ENCODE measurements around the gene C1QTNF4. TPM values are rescaled to one million over a fixed set of nuclear protein-coding genes. Genes with fewer than 3 reads are reported as not detected.
A peak's percentile ranks its signal among the peaks of the same experiment; 100 is the strongest.

Gene C1QTNF4
- total and polyA plus RNA-seq, 2 of the 13 experiments (the other 11 are each of a cell fraction or from before 2014, with no cell fraction given), result not detected

GRCh38 chr11:47552056-47552565, 42.1 kb downstream of the C1QTNF4 start (continued):
- TF ChIP-seq PCBP2 (optimal IDR thresholded peaks at IDR 0.05; ENCODE audit: low read depth, low read length, poor library complexity, severe bottlenecking), result no peak
- no peak for TF ChIP-seq ISX (CRISPR knock-in tag; conservative IDR thresholded peaks at IDR 0.05)
- TF ChIP-seq ZNF780A (CRISPR knock-in tag; IDR thresholded peaks at IDR 0.05), result 0 out of 2 replicates have a peak, but pooled peaks have one; percentile 12
- no peak for TF ChIP-seq ARHGAP35 (CRISPR knock-in tag; IDR thresholded peaks at IDR 0.05; ENCODE audit: borderline replicate concordance)
- no peak for TF ChIP-seq TARDBP (CRISPR knock-in tag; IDR thresholded peaks at IDR 0.05)
- no peak for TF ChIP-seq ZNF816 (CRISPR knock-in tag; IDR thresholded peaks at IDR 0.05; ENCODE audit: borderline replicate concordance)
- TF ChIP-seq DMAP1 (CRISPR knock-in tag; IDR thresholded peaks at IDR 0.05), result no peak
- TF ChIP-seq KAT2B (IDR thresholded peaks at IDR 0.05; ENCODE audit: borderline replicate concordance, low read depth, low read length), result no peak
- no peak for TF ChIP-seq FOXA1 (IDR thresholded peaks at IDR 0.05)
- no peak for TF ChIP-seq FOXA1 (CRISPR knock-in tag; IDR thresholded peaks at IDR 0.05)
- no peak for TF ChIP-seq RERE (CRISPR knock-in tag; IDR thresholded peaks at IDR 0.05; ENCODE audit: low read depth)
- TF ChIP-seq MTA3 (CRISPR knock-in tag; IDR thresholded peaks at IDR 0.05), result no peak
- no peak for TF ChIP-seq RBAK (CRISPR knock-in tag; IDR thresholded peaks at IDR 0.05)
- TF ChIP-seq ZNF646 (CRISPR knock-in tag; IDR thresholded peaks at IDR 0.05), result no peak
- no peak for TF ChIP-seq SSRP1 (CRISPR knock-in tag; IDR thresholded peaks at IDR 0.05)
- peak; percentile 28; the same call in 1 of the 2 replicates for TF ChIP-seq SALL1 (CRISPR knock-in tag; IDR thresholded peaks at IDR 0.05)
- no peak for TF ChIP-seq TRAFD1 (CRISPR knock-in tag; IDR thresholded peaks at IDR 0.05; ENCODE audit: borderline replicate concordance)
- TF ChIP-seq SIX1 (CRISPR knock-in tag; IDR thresholded peaks at IDR 0.05; ENCODE audit: borderline replicate concordance), result no peak
- no peak for TF ChIP-seq HOXD1 (CRISPR knock-in tag; IDR thresholded peaks at IDR 0.05)
